ENCODE data around the gene TMEM63A. TPM values are rescaled to one million over a fixed set of nuclear protein-coding genes. Genes with fewer than 3 reads are reported as not detected.

TMEM63A gene
- total RNA-seq, 2 donors from 2014 or later, result 16.0 to 19.0 TPM

DNA sequence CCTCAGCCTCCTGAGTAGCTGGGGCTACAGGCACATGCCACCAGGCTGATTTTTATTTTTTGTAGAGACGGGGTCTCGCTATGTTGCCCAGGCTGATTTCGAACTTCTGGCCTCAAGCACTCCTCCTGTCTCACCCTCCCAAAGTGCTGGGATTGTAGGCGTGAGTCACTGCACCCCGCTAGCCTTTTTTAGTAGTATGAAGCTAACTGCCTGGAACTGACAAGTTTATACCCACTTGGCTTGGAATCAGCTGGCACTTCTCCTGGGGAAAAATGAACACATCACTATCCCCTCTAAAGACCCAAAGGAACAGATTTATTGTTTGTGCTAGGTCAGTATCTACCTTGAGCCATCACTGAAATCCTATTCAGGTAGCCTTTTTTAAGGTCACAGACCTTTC, 19.0 kb downstream of the TMEM63A start:
- TF ChIP-seq, protein P1, sequence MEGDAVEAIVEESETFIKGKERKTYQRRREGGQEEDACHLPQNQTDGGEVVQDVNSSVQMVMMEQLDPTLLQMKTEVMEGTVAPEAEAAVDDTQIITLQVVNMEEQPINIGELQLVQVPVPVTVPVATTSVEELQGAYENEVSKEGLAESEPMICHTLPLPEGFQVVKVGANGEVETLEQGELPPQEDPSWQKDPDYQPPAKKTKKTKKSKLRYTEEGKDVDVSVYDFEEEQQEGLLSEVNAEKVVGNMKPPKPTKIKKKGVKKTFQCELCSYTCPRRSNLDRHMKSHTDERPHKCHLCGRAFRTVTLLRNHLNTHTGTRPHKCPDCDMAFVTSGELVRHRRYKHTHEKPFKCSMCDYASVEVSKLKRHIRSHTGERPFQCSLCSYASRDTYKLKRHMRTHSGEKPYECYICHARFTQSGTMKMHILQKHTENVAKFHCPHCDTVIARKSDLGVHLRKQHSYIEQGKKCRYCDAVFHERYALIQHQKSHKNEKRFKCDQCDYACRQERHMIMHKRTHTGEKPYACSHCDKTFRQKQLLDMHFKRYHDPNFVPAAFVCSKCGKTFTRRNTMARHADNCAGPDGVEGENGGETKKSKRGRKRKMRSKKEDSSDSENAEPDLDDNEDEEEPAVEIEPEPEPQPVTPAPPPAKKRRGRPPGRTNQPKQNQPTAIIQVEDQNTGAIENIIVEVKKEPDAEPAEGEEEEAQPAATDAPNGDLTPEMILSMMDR (IDR thresholded peaks at IDR 0.05), result no peak
- Histone ChIP-seq H3K4me1 (no peaks in the 10 kb centered on the region), H3K9me3 (no peaks in the 10 kb centered on the region), H3K36me3 (peaks cover 71% of the 10 kb centered on the region), H3K27ac (no peak overlapping the region), H3K27me3 (no peaks in the 10 kb centered on the region), H3K4me3 (no peak overlapping the region)
- no peak for DNase-seq (ENCODE audit: low spot score)

DNA sequence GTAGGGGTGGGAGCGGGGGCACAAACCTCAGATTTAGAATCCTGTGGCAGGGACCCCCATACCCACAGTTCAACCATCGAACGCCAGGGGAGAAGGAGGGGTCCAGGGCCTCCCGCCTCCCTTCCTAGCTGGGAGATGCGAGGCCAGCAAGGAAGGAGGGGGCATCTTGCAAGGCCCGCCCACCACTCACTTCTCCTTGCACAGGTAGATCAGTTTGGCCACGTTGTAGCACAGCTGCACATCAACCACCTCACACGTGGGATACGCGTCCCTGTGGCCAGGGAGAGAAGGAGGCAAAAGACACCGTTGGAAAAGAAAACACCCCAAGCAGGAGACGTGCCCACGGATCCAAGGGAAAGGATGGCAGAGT, 19.6 kb downstream of the TMEM63A start:
- DNase-seq (ENCODE audit: low spot score), result no peak
- Histone ChIP-seq H3K4me1 (no peaks in the 10 kb centered on the region), H3K36me3 (peaks cover 66% of the 10 kb centered on the region), H3K4me3 (no peak overlapping the region), H3K27ac (no peak overlapping the region), H3K9me3 (no peaks in the 10 kb centered on the region), H3K27me3 (no peaks in the 10 kb centered on the region)
- TF ChIP-seq, protein P1 (IDR thresholded peaks at IDR 0.05), result no peak

DNA sequence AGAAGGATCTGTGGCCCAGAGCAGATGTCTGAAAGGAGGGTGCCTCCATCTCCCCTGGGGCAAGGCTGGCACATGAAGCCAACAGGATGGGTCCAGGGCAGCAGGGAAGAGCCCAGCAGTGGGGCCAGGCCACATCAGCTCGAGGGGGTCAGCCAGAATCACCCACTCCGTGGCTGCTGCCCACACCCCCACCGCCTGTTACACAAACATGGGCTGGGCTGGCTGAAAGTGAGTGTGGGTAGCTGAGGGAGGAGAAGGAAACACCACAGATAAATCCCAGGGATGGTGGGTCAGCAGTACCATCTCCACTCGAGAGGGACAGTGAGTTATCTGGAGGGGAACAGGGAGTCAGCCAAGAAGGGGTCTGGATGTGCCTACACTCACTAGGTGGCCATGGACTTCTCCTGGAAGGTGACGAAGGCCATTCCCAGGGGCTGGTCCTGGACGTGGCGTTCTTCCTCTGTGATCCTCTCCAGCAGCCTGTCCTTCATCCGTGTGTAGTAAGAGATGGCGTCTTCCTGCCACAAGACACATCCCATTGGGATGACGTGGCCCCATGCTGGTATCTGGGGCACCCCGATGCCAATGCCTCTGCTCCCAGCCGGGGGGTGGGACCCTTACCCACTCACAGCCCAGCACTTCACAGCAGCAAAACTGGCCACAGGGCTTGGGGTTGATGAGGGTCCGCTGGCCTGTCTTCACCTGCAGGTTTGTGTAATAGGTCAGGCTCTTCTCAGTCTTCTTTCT, 20.2 kb downstream of the TMEM63A start:
- DNase-seq (ENCODE audit: low spot score), result no peak
- no peak overlapping the region for H3K4me3 ChIP-seq
- no peaks in the 10 kb centered on the region for H3K27me3 ChIP-seq
- TF ChIP-seq, protein P1 (IDR thresholded peaks at IDR 0.05), result no peak
- H3K27ac ChIP-seq, result no peak overlapping the region
- peaks cover 66% of the 10 kb centered on the region for H3K36me3 ChIP-seq
- H3K4me1 ChIP-seq, result no peaks in the 10 kb centered on the region
- no peaks in the 10 kb centered on the region for H3K9me3 ChIP-seq

DNA sequence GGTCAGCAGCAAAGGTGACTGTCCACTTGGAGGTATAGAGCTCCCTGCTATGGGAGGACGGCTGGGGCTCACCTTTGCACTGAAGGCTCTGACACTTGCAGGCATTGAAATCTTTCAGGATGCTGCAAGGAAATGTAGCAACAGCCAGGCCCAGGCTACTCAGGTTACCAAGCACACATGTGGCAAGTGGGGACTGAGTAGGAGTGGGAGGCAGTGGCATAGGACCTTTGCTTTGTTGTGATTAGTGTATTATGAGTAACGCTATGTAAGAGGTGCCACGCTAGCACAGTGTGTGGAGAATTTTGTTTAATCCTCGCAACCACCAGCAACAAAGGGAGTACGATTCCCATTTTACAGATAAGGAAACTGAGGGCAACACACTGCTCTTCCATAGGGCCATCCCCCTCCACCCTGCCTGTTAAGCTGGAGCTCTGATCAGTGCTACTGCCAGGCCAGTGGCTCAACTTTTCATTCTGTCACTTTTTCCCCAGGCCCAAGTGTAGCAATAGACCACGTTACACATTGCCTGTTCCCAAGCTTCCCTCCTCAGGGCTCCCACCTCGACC, 21.2 kb downstream of the TMEM63A start:
- TF ChIP-seq, protein P1 (IDR thresholded peaks at IDR 0.05), result no peak
- H3K4me1 ChIP-seq, result no peaks in the 10 kb centered on the region
- peaks cover 65% of the 10 kb centered on the region for H3K36me3 ChIP-seq
- H3K4me3 ChIP-seq, result no peak overlapping the region
- no peaks in the 10 kb centered on the region for H3K9me3 ChIP-seq
- H3K27ac ChIP-seq, result no peak overlapping the region
- H3K27me3 ChIP-seq, result no peaks in the 10 kb centered on the region
- DNase-seq (ENCODE audit: low spot score), result no peak

DNA sequence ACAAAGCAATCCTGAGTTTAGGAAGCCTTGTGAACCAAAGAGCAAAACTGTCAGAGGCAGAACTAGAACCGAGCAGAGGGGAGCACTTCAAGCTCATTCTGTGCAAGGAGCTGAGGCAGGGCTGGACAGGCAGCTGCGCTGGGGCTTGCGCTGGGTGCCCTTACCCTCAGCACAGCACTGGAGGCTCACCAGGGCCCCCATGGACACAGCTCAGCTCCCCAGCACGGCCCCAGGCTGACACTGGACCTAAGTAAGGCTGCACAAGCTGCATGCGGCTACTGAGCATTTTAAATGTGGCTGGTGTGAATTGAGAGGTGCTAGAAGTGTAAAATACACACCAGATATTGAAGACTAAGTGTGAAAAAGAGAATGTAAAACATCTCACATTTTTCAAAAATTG, 22.1 kb downstream of the TMEM63A start:
- H3K27me3 ChIP-seq, result no peaks in the 10 kb centered on the region
- TF ChIP-seq, protein P1 (IDR thresholded peaks at IDR 0.05), result no peak
- no peaks in the 10 kb centered on the region for H3K9me3 ChIP-seq
- no peaks in the 10 kb centered on the region for H3K4me1 ChIP-seq
- DNase-seq (ENCODE audit: low spot score), result no peak
- no peak overlapping the region for H3K4me3 ChIP-seq
- peaks cover 65% of the 10 kb centered on the region for H3K36me3 ChIP-seq
- H3K27ac ChIP-seq, result no peak overlapping the region
